LNCaP clone FGC (cell line): ENCODE results near the gene LETMD1.

Experiments used
- DNase-seq: peaks from one replicate; pipeline ENCODE4 v3.0.0-alpha.2; 2011; ENCODE audit warnings: low read depth
- H3K4me3 ChIP-seq: 2 replicates; pipeline ENCODE4 v1.5.1; 2011; ENCODE audit warnings: mild to moderate bottlenecking, low read depth, low read length, control low read depth
- CTCF ChIP-seq: IDR thresholded peaks from 2 replicates; pipeline ENCODE4 v1.5.1; 2012; ENCODE audit warnings: mild to moderate bottlenecking; ENCODE audit not compliant: control insufficient read depth, insufficient read depth; ENCODE audit errors: extremely low read depth

The LETMD1 gene

GRCh38 chr12:51047655-51048540, at the start of gene LETMD1:
TSS of gene LETMD1 (plus strand) at chr12:51048327. CDS start at chr12:51048357, 30 bp downstream.
- DNase-seq = peak; percentile 99
- peak within 1 kb of the TSS; percentile 87 for H3K4me3 ChIP-seq
- TF ChIP-seq CTCF = peak; percentile 93

GRCh38 chr12:50999093-50999492, 49.0 kb upstream of the LETMD1 start:
- H3K4me3 ChIP-seq = no peak overlapping the region
- no peak for TF ChIP-seq CTCF
- DNase-seq = no peak

GRCh38 chr12:51000245-51000644, 47.9 kb upstream of the LETMD1 start:
- no peak for TF ChIP-seq CTCF
- DNase-seq = no peak
- H3K4me3 ChIP-seq = no peak overlapping the region

- TF ChIP-seq CTCF = no peak
- no peak for DNase-seq
- no peak overlapping the region for H3K4me3 ChIP-seq
These were observed 46.3 kb upstream of the LETMD1 start for GRCh38 chr12:51001799-51002198.

GRCh38 chr12:51004504-51004903, 43.6 kb upstream of the LETMD1 start:
- no peak for DNase-seq
- no peak for TF ChIP-seq CTCF
- H3K4me3 ChIP-seq = no peak overlapping the region

- TF ChIP-seq CTCF = no peak
- no peak overlapping the region for H3K4me3 ChIP-seq
- no peak for DNase-seq
These were observed 43.1 kb upstream of the LETMD1 start for GRCh38 chr12:51005030-51005429.
